Stimulated activated CD4-positive, alpha-beta T cell treated with anti-CD3 and anti-CD28 coated beads, TNF-alpha, amount 100 ng/mL, for 48 hours (primary cell): ENCODE results near the gene KCNK15.
A peak's percentile ranks its signal among the peaks of the same experiment; 100 is the strongest.

ENCODE experiments used
- DNase-seq, 3 donors: peaks; one replicate each; pipeline ENCODE4 v3.0.0-alpha.2; 2020; ENCODE audit warnings: low read depth in 3 of 3

KCNK15 gene

GRCh38 chr20:44715499-44716308 is 30.0 kb upstream of the KCNK15 start:
- no peak for DNase-seq

GRCh38 chr20:44716309-44717106 is 29.2 kb upstream of the KCNK15 start:
- DNase-seq: no peak

- no peak for DNase-seq
Observed at GRCh38 chr20:44717986-44718385, 27.7 kb upstream of the KCNK15 start.

- DNase-seq: no peak
Observed at GRCh38 chr20:44719841-44720240, 25.8 kb upstream of the KCNK15 start.

GRCh38 chr20:44720621-44720996 is 25.1 kb upstream of the KCNK15 start:
- no peak for DNase-seq

GRCh38 chr20:44720997-44721784 is 24.5 kb upstream of the KCNK15 start:
- DNase-seq: no peak

- no peak for DNase-seq
Observed at GRCh38 chr20:44721785-44722054, 23.9 kb upstream of the KCNK15 start.

- no peak for DNase-seq
Observed at GRCh38 chr20:44722990-44723389, 22.7 kb upstream of the KCNK15 start.

- no peak for DNase-seq
Observed at GRCh38 chr20:44723391-44723790, 22.3 kb upstream of the KCNK15 start.

- no peak for DNase-seq
Observed at GRCh38 chr20:44723798-44724362, 21.8 kb upstream of the KCNK15 start.

- no peak for DNase-seq
Observed at GRCh38 chr20:44724423-44725091, 21.1 kb upstream of the KCNK15 start.

- DNase-seq: no peak
Observed at GRCh38 chr20:44725837-44726236, 19.8 kb upstream of the KCNK15 start.

- DNase-seq: no peak
Observed at GRCh38 chr20:44727039-44727438, 18.6 kb upstream of the KCNK15 start.

- no peak for DNase-seq
Observed at GRCh38 chr20:44727651-44728050, 18.0 kb upstream of the KCNK15 start.

- no peak for DNase-seq
Observed at GRCh38 chr20:44728801-44729443, 16.7 kb upstream of the KCNK15 start.

GRCh38 chr20:44730441-44730840 is 15.2 kb upstream of the KCNK15 start:
- DNase-seq: no peak

- no peak for DNase-seq
Observed at GRCh38 chr20:44731657-44732056, 14.0 kb upstream of the KCNK15 start.

- DNase-seq: no peak
Observed at GRCh38 chr20:44732327-44732726, 13.3 kb upstream of the KCNK15 start.

- peak; percentile 32 to 51 (median 39) for DNase-seq
Observed at GRCh38 chr20:44733341-44734069, 12.2 kb upstream of the KCNK15 start.

- no peak for DNase-seq
Observed at GRCh38 chr20:44734938-44735337, 10.7 kb upstream of the KCNK15 start.

- DNase-seq: no peak
Observed at GRCh38 chr20:44735816-44736169, 9.9 kb upstream of the KCNK15 start.
